Endodermal cell (in vitro differentiated cells): ENCODE results near the gene S100A1. TPM values are rescaled to one million over a fixed set of nuclear protein-coding genes. Genes with fewer than 3 reads are reported as not detected.

Source experiments
- DNase-seq: peaks from one replicate; pipeline ENCODE4 v3.0.0-alpha.2; 2017
- H3K27ac ChIP-seq: 2 replicates; pipeline ENCODE4 v1.5.1; 2013; ENCODE audit warnings: mild to moderate bottlenecking, low read depth, low read length, moderate library complexity
- H3K27me3 ChIP-seq: 2 replicates; pipeline ENCODE4 v1.6.1; 2013; ENCODE audit warnings: mild to moderate bottlenecking, low read length, moderate library complexity; ENCODE audit not compliant: insufficient read depth, control insufficient read depth, poor library complexity, severe bottlenecking
- H3K36me3 ChIP-seq: 2 replicates; pipeline ENCODE4 v1.7.0; 2013; ENCODE audit warnings: mild to moderate bottlenecking, low read length, moderate library complexity; ENCODE audit not compliant: control insufficient read depth, insufficient read depth
- H3K4me1 ChIP-seq: one replicate; pipeline ENCODE4 v1.7.0; 2013; ENCODE audit warnings: low read length; ENCODE audit not compliant: control insufficient read depth, insufficient read depth
- H3K4me3 ChIP-seq: 2 replicates; pipeline ENCODE4 v1.5.1; 2013; ENCODE audit warnings: mild to moderate bottlenecking, low read length, moderate library complexity
- H3K9ac ChIP-seq: 2 replicates; pipeline ENCODE4 v1.6.1; 2013; ENCODE audit warnings: mild to moderate bottlenecking, low read length, moderate library complexity; ENCODE audit not compliant: poor library complexity, severe bottlenecking; ENCODE audit errors: extremely low read depth
- H3K9me3 ChIP-seq: 2 replicates; pipeline ENCODE4 v1.6.1; 2013; ENCODE audit warnings: mild to moderate bottlenecking, low read length, moderate library complexity; ENCODE audit not compliant: control insufficient read depth
- H3K27ac Mint-ChIP-seq: 2 replicates; pipeline ENCODE4 v1.8.0; 2020; ENCODE audit warnings: mixed read lengths
- H3K27me3 Mint-ChIP-seq: 2 replicates; pipeline ENCODE4 v1.8.0; 2021; ENCODE audit warnings: mild to moderate bottlenecking, mixed read lengths; ENCODE audit not compliant: insufficient read depth
- H3K36me3 Mint-ChIP-seq: 2 replicates; pipeline ENCODE4 v1.8.0; 2020; ENCODE audit warnings: low read depth, mixed read lengths
- H3K4me1 Mint-ChIP-seq: 2 replicates; pipeline ENCODE4 v1.8.0; 2020; ENCODE audit warnings: mixed read lengths
- H3K4me3 Mint-ChIP-seq: 2 replicates; pipeline ENCODE4 v1.8.0; 2020; ENCODE audit warnings: mild to moderate bottlenecking, moderate library complexity, mixed read lengths
- H3K9me3 Mint-ChIP-seq: 2 replicates; pipeline ENCODE4 v1.8.0; 2020; ENCODE audit warnings: mild to moderate bottlenecking, mixed read lengths
- WGBS, 2 experiments: methylation state at CpG; one replicate each; pipeline versions ENCODE4 v1.1.5 to v1.1.7; 2013; ENCODE audit warnings: missing lambda C conversion rate in 2 of 2, mixed read lengths in 1 of 2; ENCODE audit not compliant: insufficient coverage in 1 of 2, insufficient read length in 1 of 2; 5-methylcytosine and 5-hydroxymethylcytosine counted together
- total RNA-seq, 2 donors: library from RNA; stranded (reverse); fragmentation: NEBNext Ultra II Directional in 1 of 2; extraction: Animal tissue kit (Norgen Biotek cat#: 25700) in 1 of 2; gene quantifications; 2 replicates in 1 of 2; 3 replicates in 1 of 2; pipeline ENCODE4 v1.2.1, GENCODE V29; 2021
- TF ChIP-seq, protein P1 (sequence below): fragments of 200-600 bp; sonication (generic); conservative IDR thresholded peaks from 2 replicates; pipeline ENCODE4 v1.5.0; 2021; ENCODE audit warnings: antibody characterized with exemption, mild to moderate bottlenecking

S100A1 gene
- total RNA-seq, 2 donors from 2014 or later: 1.8 to 5.0 TPM

- Histone ChIP-seq H3K27me3 (no peaks in the 10 kb centered on the region), H3K4me3 (peak overlapping the region; percentile 85), H3K27ac (no peak overlapping the region), H3K4me1 (peaks cover 5% of the 10 kb centered on the region), H3K9me3 (no peaks in the 10 kb centered on the region), H3K9ac (peak overlapping the region; percentile 30), H3K36me3 (peaks cover 39% of the 10 kb centered on the region)
- H3K9me3 Mint-ChIP-seq: no peaks in the 10 kb centered on the region
- H3K4me3 Mint-ChIP-seq: peak overlapping the region; percentile 88
- H3K36me3 Mint-ChIP-seq: peaks cover 36% of the 10 kb centered on the region
- TF ChIP-seq, protein P1, sequence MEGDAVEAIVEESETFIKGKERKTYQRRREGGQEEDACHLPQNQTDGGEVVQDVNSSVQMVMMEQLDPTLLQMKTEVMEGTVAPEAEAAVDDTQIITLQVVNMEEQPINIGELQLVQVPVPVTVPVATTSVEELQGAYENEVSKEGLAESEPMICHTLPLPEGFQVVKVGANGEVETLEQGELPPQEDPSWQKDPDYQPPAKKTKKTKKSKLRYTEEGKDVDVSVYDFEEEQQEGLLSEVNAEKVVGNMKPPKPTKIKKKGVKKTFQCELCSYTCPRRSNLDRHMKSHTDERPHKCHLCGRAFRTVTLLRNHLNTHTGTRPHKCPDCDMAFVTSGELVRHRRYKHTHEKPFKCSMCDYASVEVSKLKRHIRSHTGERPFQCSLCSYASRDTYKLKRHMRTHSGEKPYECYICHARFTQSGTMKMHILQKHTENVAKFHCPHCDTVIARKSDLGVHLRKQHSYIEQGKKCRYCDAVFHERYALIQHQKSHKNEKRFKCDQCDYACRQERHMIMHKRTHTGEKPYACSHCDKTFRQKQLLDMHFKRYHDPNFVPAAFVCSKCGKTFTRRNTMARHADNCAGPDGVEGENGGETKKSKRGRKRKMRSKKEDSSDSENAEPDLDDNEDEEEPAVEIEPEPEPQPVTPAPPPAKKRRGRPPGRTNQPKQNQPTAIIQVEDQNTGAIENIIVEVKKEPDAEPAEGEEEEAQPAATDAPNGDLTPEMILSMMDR: no peak
- DNase-seq: no peak
- peaks cover 17% of the 10 kb centered on the region for H3K4me1 Mint-ChIP-seq
- WGBS, 2 experiments: 81 to 100% methylated on average over 1 to 8 of the region's 9 CpGs
- no peaks in the 10 kb centered on the region for H3K27me3 Mint-ChIP-seq
- H3K27ac Mint-ChIP-seq: peak overlapping the region; percentile 82
Observed at GRCh38 chr1:153659656-153660055, 31.4 kb downstream of the S100A1 start.

GRCh38 chr1:153661111-153661708 is 33.0 kb downstream of the S100A1 start:
- no peak for DNase-seq
- peak overlapping the region; percentile 75 for H3K27ac Mint-ChIP-seq

GRCh38 chr1:153662269-153662668 is 34.0 kb downstream of the S100A1 start:
- H3K27me3 Mint-ChIP-seq: no peaks in the 10 kb centered on the region
- peaks cover 5% of the 10 kb centered on the region for H3K4me1 ChIP-seq
- H3K27ac ChIP-seq: no peak overlapping the region
- H3K36me3 Mint-ChIP-seq: peaks cover 61% of the 10 kb centered on the region
- H3K4me3 Mint-ChIP-seq: no peak overlapping the region
- whole genome bisulfite sequencing, 2 experiments: 80 to 93% methylated on average over 1 to 2 of the region's 2 CpGs
- no peaks in the 10 kb centered on the region for H3K9me3 ChIP-seq
- TF ChIP-seq, protein P1: no peak
- peaks cover 65% of the 10 kb centered on the region for H3K36me3 ChIP-seq
- no peaks in the 10 kb centered on the region for H3K9me3 Mint-ChIP-seq
- H3K27ac Mint-ChIP-seq: peak overlapping the region; percentile 74
- H3K9ac ChIP-seq: no peak overlapping the region
- H3K4me1 Mint-ChIP-seq: peaks cover 12% of the 10 kb centered on the region
- no peak for DNase-seq
- H3K27me3 ChIP-seq: no peaks in the 10 kb centered on the region
- H3K4me3 ChIP-seq: no peak overlapping the region

More at GRCh38 chr1:153661111-153661708, 33.0 kb downstream of the S100A1 start:
- Histone ChIP-seq H3K9ac (no peak overlapping the region), H3K36me3 (peaks cover 54% of the 10 kb centered on the region), H3K9me3 (no peaks in the 10 kb centered on the region), H3K27me3 (no peaks in the 10 kb centered on the region), H3K27ac (peak overlapping the region; percentile 47), H3K4me1 (peaks cover 5% of the 10 kb centered on the region), H3K4me3 (no peak overlapping the region)
- Mint-ChIP-seq H3K36me3 (peaks cover 50% of the 10 kb centered on the region), H3K9me3 (no peaks in the 10 kb centered on the region), H3K4me3 (no peak overlapping the region), H3K4me1 (peaks cover 12% of the 10 kb centered on the region), H3K27me3 (no peaks in the 10 kb centered on the region)
- WGBS, 2 experiments: 81 to 95% methylated on average over 4 to 9 of the region's 9 CpGs
- TF ChIP-seq, protein P1: no peak
